Caco-2 (cell line): ENCODE data around the gene LRGUK. TPM values are rescaled to one million over a fixed set of nuclear protein-coding genes. Genes with fewer than 3 reads are reported as not detected.

Experiments
- BruUV-seq: library from RNA; stranded (reverse); fragments of 400-500 nt; replicated peaks from 2 replicates; lab custom pipeline; 2021; lab: Mats Ljungman, UMichigan
- CTCF ChIA-PET: fragments of 300-600 bp; sonication (Branson Sonifier 250); formaldehyde crosslinking; loops from one replicate; lab custom pipeline; 2022; ENCODE audit warnings: antibody characterized with exemption; lab: Charles Lee
- POLR2A ChIA-PET: fragments of 300-600 bp; sonication (Branson Sonifier 250); formaldehyde crosslinking; loops from one replicate; lab custom pipeline; 2022; ENCODE audit warnings: antibody characterized with exemption; lab: Charles Lee
- DNase-seq, 2 experiments: peaks; one replicate each; pipeline versions ENCODE4 v3.0.0 to v3.0.0-alpha.2; 2020 to 2022
- H3K27me3 ChIP-seq: replicated peaks from 2 replicates; pipeline ENCODE4 v1.6.0; 2011; ENCODE audit warnings: low read length; ENCODE audit not compliant: control insufficient read depth, insufficient read depth
- H3K36me3 ChIP-seq: 2 replicates; pipeline ENCODE4 v1.5.1; 2011; ENCODE audit warnings: low read length; ENCODE audit not compliant: control insufficient read depth, insufficient read depth
- H3K4me1 ChIP-seq: fragments of 250-450 bp; sonication (Bioruptor Pico); 2 replicates; pipeline ENCODE4 v1.5.1; 2020; ENCODE audit warnings: mild to moderate bottlenecking
- H3K4me3 ChIP-seq: 2 replicates; pipeline ENCODE4 v1.5.1; 2011; ENCODE audit warnings: low read depth, mild to moderate bottlenecking, control low read depth, low read length
- H3K9me3 ChIP-seq: fragments of 250-450 bp; sonication (Bioruptor Pico); 2 replicates; pipeline ENCODE4 v1.5.1; 2020; ENCODE audit warnings: mild to moderate bottlenecking, moderate library complexity
- H3K27ac Mint-ChIP-seq: one replicate; pipeline ENCODE4 v1.8.0; 2022; ENCODE audit warnings: mixed read lengths; ENCODE audit not compliant: unreplicated experiment
- H3K27me3 Mint-ChIP-seq: one replicate; pipeline ENCODE4 v1.8.0; 2022; ENCODE audit warnings: mixed read lengths; ENCODE audit not compliant: insufficient read depth, unreplicated experiment
- H3K36me3 Mint-ChIP-seq: one replicate; pipeline ENCODE4 v1.8.0; 2022; ENCODE audit warnings: mild to moderate bottlenecking, mixed read lengths; ENCODE audit not compliant: insufficient read depth, unreplicated experiment
- H3K4me1 Mint-ChIP-seq: one replicate; pipeline ENCODE4 v1.8.0; 2022; ENCODE audit warnings: low read depth, mixed read lengths; ENCODE audit not compliant: unreplicated experiment
- H3K4me3 Mint-ChIP-seq: one replicate; pipeline ENCODE4 v1.8.0; 2022; ENCODE audit warnings: mild to moderate bottlenecking, moderate library complexity, mixed read lengths; ENCODE audit not compliant: unreplicated experiment
- H3K9me3 Mint-ChIP-seq: one replicate; pipeline ENCODE4 v1.8.0; 2022; ENCODE audit warnings: mixed read lengths; ENCODE audit not compliant: unreplicated experiment
- intact Hi-C: fragments of 100-400 bp; cut with micrococcal nuclease; formaldehyde crosslinking; loops from one replicate; pipeline ENCODE4 v1.10.0; 2022; ENCODE audit not compliant: unreplicated experiment
- total RNA-seq: library from RNA; stranded (reverse); gene quantifications from 2 replicates; pipeline ENCODE4 v1.2.3, GENCODE V29; 2022
- TF ChIP-seq, protein P1 (sequence below), 2 experiments: fragments of 200-600 bp in 1 of 2; IDR thresholded peaks; 1 replicate in 1 of 2; 2 replicates in 1 of 2; pipeline versions ENCODE4 v1.5.1 to v1.8.0; 2011 to 2022; ENCODE audit warnings: antibody characterized with exemption in 1 of 2, control low read depth in 1 of 2, inconsistent platforms in 1 of 2, low read depth in 1 of 2, low read length in 1 of 2, mild to moderate bottlenecking in 1 of 2, moderate library complexity in 1 of 2; ENCODE audit not compliant: insufficient read depth in 1 of 2, severe bottlenecking in 1 of 2, unreplicated experiment in 1 of 2

Gene LRGUK
- total RNA-seq, 1 experiment from 2014 or later: 0.09 TPM

GRCh38 chr7:134200970-134201369, 73.8 kb downstream of the LRGUK start:
- Histone ChIP-seq H3K4me3 (no peak overlapping the region), H3K27me3 (peaks cover 2% of the 10 kb centered on the region), H3K9me3 (no peaks in the 10 kb centered on the region), H3K36me3 (no peaks in the 10 kb centered on the region), H3K4me1 (no peaks in the 10 kb centered on the region)
- POLR2A ChIA-PET: no interaction called here
- intact Hi-C loops: no loop called here
- BruUV-seq: no TSS peak
- Mint-ChIP-seq H3K36me3 (no peaks in the 10 kb centered on the region), H3K9me3 (no peaks in the 10 kb centered on the region), H3K4me3 (no peak overlapping the region), H3K27me3 (peaks cover 21% of the 10 kb centered on the region), H3K4me1 (no peaks in the 10 kb centered on the region), H3K27ac (no peak overlapping the region)
- DNase-seq: no peak
- CTCF ChIA-PET: no interaction called here
- TF ChIP-seq, protein P1, sequence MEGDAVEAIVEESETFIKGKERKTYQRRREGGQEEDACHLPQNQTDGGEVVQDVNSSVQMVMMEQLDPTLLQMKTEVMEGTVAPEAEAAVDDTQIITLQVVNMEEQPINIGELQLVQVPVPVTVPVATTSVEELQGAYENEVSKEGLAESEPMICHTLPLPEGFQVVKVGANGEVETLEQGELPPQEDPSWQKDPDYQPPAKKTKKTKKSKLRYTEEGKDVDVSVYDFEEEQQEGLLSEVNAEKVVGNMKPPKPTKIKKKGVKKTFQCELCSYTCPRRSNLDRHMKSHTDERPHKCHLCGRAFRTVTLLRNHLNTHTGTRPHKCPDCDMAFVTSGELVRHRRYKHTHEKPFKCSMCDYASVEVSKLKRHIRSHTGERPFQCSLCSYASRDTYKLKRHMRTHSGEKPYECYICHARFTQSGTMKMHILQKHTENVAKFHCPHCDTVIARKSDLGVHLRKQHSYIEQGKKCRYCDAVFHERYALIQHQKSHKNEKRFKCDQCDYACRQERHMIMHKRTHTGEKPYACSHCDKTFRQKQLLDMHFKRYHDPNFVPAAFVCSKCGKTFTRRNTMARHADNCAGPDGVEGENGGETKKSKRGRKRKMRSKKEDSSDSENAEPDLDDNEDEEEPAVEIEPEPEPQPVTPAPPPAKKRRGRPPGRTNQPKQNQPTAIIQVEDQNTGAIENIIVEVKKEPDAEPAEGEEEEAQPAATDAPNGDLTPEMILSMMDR (IDR thresholded peaks at IDR 0.05; ENCODE audit: insufficient read depth in 1 of 2, low read depth in 1 of 2, low read length in 1 of 2, severe bottlenecking in 1 of 2, unreplicated experiment in 1 of 2): no peak

DNA sequence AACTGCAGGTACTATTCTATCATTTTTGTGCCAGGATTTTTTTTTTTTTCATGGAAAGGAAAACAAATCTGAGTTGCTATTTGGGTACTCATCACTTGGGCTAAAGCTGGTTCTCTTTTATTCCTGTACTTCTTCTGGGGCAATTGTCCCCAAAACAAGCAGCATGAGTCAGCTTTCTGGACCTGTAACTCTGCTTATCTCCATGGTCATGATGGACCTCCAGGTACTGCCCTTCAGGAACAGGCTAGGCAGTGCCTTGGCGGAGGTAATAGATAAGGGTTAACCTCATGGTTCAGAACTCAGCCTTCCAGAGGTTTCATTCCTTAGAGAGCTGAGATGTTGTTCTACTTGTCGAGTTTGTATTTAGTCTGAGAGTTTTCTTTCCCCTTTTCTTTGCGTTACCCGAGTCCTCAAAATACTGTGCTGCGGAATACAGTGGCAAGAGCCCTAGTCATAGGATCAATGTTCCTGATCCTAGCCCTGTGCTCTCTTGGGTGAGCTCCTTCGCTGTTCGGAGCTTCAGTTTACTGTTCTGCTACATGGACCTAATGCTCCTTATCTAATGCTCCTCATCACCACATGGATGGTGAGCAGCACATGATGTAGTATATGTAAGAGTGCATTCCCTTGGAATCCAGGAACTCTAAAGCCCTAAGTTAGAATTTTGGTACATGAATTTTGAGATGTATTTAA, 74.6 kb downstream of the LRGUK start:
- Histone ChIP-seq H3K36me3 (no peaks in the 10 kb centered on the region), H3K4me1 (no peaks in the 10 kb centered on the region), H3K9me3 (no peaks in the 10 kb centered on the region), H3K4me3 (no peak overlapping the region), H3K27me3 (peaks cover 2% of the 10 kb centered on the region)
- ChIA-PET POLR2A (no interaction called here), CTCF (no interaction called here)
- peaks cover 21% of the 10 kb centered on the region for H3K27me3 Mint-ChIP-seq
- no TSS peak for BruUV-seq
- TF ChIP-seq, protein P1 (IDR thresholded peaks at IDR 0.05; ENCODE audit: insufficient read depth in 1 of 2, low read depth in 1 of 2, low read length in 1 of 2, severe bottlenecking in 1 of 2, unreplicated experiment in 1 of 2): no peak
- H3K36me3 Mint-ChIP-seq: no peaks in the 10 kb centered on the region
- intact Hi-C loops: no loop called here
- no peak overlapping the region for H3K4me3 Mint-ChIP-seq
- no peaks in the 10 kb centered on the region for H3K9me3 Mint-ChIP-seq
- H3K4me1 Mint-ChIP-seq: no peaks in the 10 kb centered on the region
- no peak for DNase-seq
- H3K27ac Mint-ChIP-seq: no peak overlapping the region

GRCh38 chr7:134203186-134203889, 76.2 kb downstream of the LRGUK start:
- H3K27me3 Mint-ChIP-seq: peaks cover 14% of the 10 kb centered on the region
- DNase-seq: no peak
- no TSS peak for BruUV-seq
- H3K4me3 Mint-ChIP-seq: no peak overlapping the region
- intact Hi-C loops: no loop called here
- ChIA-PET POLR2A (no interaction called here), CTCF (no interaction called here)
- TF ChIP-seq, protein P1 (IDR thresholded peaks at IDR 0.05; ENCODE audit: insufficient read depth in 1 of 2, low read depth in 1 of 2, low read length in 1 of 2, severe bottlenecking in 1 of 2, unreplicated experiment in 1 of 2): no peak
- Histone ChIP-seq H3K4me1 (no peaks in the 10 kb centered on the region), H3K27me3 (peaks cover 2% of the 10 kb centered on the region), H3K4me3 (no peak overlapping the region), H3K36me3 (no peaks in the 10 kb centered on the region), H3K9me3 (no peaks in the 10 kb centered on the region)
- no peaks in the 10 kb centered on the region for H3K36me3 Mint-ChIP-seq
- H3K27ac Mint-ChIP-seq: no peak overlapping the region
- H3K4me1 Mint-ChIP-seq: no peaks in the 10 kb centered on the region
- no peaks in the 10 kb centered on the region for H3K9me3 Mint-ChIP-seq
